GM18520 (cell line): ENCODE data around the gene WDR35.
"Not testable (repeated sequence)": the region's sequence is repeated elsewhere in the genome, so short reads cannot be mapped to it uniquely, and the experiment has no call there.

Experiments
- ATAC-seq: cut with Tn5 transposase; IDR thresholded peaks from one replicate; pipeline ENCODE4 v1.9.1; 2021; ENCODE audit not compliant: unreplicated experiment

Gene WDR35

DNA sequence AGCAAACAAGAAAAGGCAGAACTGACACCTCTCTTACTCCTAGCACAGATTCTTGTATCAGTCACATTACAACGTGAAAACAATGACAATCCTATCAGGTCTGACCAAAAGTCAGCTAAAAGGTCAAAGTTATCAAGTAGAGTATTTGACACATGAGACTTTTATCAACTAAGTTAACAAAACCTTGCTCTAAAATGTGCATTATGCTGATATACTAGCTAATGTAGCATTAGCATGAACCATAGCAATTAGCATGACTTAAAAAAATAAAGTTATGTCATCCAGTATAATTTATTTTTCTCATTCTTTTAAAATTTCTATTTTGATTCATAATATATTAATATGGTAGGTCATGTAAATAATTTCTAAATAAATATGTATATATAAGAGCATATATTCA lies 46.7 kb downstream of the WDR35 start:
- ATAC-seq, result no peak

DNA sequence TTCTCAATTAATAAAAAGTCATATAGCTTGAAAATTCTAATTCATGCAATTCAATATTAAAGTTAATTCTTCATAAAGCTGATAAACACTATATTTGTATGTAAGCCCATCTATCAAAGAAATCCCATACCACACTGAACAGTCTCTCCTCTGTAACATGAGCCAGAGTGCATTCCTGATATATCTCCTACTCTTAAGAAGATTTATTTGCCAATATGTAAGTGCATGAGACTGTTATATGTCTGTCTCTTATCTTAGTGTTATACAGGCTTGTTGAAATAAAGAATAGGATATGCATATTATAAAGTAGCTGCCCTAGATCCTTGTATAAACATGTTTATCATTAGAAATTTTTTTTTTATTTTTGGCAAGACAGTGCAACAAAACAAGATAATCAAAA lies 47.7 kb downstream of the WDR35 start:
- ATAC-seq, result no peak

DNA sequence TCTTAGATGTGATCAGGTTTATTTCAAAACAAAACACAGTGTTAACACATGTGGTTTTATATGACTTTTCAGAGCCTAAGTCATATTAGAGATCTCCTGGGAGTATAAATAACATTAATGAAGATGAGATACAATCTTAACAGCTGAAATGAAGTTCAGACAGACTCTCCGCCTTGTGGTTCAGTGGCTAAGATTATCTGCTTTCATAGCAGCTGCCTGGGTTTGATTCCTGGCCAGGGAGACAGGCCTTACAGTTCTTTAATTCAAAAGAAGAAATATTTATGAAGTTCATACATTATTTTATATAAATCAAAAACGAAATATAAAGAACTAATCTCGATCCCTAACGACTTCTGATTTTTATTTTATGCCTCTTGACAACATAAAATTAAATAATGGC lies 52.9 kb downstream of the WDR35 start:
- no peak for ATAC-seq

DNA sequence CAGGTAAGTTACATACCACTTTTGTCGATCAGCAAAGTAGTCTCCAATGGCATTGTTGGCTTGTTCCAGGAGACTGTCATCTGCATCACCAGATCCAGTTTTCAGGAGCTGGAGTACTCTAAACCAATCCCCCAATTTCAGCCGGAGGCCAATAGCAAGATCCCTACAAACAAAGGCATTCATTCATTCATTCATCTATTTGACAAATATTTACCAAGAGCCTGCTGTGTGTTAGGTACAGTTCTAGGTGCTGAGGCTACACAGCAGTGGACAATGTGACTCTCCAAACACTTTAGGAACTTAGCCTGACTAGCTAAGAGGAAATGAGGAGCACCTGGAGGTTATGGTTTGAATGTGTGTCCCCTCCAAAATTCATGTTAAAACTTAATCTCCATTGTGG lies 53.7 kb downstream of the WDR35 start:
- ATAC-seq, result no peak

DNA sequence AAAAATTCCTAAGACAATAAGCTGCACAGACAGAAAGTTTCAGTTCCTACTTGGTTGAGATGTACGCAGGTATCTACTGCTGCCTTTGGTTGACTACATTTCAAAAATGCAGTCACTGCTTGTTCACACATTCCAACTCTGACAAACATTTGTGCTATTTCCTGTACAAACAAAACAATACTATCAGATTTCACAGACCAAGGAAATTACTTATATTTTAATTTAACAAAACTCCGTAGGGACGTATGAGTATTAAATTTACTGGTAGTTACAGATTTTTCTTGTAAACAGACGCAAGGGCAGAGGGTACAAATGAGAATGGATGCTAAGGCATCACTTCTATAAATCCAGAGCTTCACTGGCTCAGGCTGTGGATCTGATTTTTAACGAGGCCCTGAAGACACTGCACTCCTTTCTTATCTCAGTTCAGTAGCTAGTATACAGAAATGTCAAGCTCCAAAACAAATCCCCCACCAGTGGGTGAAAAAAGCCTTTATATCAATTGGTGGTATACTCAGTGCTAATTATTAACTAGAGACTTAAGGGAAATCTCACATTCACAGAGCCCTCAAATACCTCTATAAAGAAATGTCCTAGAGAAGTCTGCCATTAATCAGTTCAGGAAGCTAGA lies 56.4 kb downstream of the WDR35 start:
- no peak for ATAC-seq

DNA sequence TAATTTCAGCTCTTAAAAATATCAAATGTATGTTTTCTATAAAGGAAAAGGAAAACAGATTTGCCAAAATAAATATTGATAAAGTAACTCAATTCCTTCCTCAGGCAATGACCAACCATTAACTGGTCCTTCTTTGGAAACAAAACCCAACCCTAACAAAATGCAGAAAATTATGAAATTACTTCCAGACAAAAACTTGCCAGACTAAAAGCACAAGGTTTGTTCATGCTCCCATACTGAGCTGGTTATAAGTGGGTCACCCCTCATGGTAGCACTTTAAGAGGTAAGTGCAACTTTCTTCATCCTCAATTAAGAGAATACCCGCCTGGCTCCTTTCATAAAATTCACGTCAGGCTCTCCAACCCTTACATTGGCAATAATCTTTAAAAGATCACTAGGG lies 57.0 kb downstream of the WDR35 start:
- no peak for ATAC-seq

DNA sequence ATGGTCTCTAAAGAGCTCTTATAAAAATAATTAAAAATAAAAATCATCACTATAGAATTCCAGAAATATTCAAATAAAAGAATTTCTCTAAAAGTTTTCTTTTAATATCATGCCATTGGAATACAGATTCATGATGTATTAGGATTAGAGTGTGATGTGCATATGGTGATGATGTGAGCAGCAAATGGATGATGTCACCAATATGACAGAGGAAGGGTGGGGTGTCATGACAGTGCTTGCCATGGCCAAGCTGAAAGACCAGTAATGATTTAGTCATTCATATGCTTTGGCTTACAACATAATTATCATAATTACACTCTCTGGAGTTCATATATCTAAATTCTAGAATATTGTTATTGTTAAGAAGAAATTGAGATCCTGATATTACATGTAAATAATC lies 60.7 kb downstream of the WDR35 start:
- ATAC-seq, result no peak

DNA sequence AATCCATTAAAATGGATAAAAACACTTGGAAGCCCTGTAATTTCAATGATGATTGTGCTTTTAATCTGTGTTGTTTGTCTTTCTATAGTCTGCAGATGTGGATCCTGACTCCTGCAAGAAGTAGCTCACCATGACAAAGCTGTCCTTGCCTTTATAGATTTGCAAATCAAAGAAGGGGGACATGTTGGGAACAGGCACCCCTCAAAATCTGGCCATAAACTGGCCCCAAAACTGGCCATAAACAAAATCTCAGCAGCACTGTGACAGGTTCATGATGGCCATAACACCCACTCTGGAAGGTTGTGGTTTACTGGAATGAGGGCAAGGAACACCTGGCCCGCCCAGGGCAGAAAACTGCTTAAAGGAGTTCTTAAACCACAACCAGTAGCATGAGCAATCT lies 62.1 kb downstream of the WDR35 start:
- not testable (repeated sequence) for ATAC-seq

DNA sequence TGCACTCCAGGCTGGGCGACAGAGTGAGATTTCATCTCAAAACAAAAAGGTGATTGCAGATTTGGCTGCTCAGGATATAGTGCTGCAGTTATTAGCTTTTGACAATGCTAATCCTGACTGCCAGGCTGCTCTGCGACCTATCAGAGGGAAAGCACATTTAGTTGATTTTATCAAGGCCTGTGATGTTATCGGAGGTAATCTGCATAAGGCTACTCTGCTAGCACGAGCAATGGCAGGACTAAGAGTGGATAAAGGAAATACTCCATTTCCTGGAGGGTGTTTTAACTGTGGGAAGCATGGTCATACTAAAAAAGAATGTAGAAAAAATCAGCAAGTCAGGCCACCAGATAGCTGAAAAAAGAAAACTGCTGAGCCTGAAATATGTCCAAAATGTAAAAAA lies 65.4 kb downstream of the WDR35 start:
- not testable (repeated sequence) for ATAC-seq

DNA sequence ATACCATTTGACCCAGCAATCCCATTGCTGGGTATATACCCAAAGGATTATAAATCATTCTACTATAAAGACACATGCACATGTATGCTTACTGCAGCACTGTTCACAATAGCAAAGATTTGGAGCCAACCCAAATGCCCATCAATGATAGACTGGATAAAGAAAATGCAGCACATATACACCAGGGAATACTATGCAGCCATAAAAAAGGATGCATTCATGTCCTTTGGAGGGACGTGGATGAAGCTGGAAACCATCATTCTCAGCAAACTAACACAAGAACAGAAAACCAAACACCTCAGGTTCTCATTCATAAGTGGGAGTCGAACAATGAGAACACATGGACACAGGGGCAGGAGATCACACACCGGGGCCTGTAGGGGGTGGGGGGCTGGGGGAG lies 67.7 kb downstream of the WDR35 start:
- not testable (repeated sequence) for ATAC-seq

DNA sequence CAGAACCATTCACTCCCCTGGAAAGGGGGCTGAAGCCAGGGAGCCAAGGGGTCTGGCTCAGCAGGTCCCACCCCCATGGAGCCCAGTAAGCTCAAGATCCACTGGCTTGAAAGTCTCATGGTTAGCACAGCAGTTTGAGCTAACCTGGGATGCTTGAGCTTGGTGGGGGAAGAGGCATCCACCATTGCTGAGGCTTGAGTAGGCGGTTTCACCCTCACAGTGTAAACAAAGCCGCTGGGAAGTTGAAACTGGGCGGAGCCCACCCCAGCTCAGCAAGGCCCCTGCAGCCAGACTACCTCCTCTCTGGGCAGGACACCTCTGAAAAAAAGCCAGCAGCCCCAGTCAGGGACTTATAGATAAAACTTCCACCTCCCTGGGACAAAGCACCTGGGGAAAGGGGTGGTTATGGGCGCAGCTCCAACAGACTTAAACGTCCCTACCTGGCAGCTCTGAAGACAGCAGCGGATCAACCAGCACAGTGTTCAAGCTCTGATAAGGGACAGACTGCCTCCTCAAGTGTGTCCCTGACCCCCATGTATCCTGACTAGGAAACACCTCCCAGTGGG lies 73.4 kb downstream of the WDR35 start:
- no peak for ATAC-seq

DNA sequence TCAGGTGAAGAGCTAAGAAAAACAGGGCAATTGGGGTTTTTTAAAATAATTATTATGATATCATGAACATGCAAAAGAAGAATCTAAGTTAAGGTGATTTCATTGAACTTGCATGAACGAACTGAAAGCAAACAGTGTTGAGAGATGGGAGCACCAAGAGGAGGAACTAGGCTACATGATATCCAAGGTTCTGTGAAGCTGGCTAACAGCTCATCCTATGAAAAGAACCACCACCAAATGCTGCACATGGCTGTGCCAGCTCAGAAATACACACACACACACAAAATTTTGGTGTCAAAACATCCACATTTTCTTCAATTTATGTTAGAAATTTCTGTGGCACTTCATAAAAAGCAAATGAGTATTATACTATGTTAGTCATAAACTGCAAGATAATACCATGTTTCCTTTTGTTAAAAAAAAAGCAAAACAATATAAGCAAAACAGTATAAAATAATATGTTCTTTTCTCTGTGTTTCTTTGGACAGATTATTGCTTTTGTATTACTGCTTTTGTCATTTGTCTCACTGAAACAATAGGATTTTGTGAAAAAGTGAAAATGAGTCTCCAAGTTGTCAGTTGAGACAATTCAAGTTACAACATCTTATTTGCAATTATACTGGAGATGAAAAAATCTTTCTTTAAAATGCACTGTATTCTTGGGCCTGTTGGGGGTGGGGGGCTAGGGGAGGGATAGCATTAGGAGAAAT lies 75.5 kb downstream of the WDR35 start:
- ATAC-seq, result no peak

DNA sequence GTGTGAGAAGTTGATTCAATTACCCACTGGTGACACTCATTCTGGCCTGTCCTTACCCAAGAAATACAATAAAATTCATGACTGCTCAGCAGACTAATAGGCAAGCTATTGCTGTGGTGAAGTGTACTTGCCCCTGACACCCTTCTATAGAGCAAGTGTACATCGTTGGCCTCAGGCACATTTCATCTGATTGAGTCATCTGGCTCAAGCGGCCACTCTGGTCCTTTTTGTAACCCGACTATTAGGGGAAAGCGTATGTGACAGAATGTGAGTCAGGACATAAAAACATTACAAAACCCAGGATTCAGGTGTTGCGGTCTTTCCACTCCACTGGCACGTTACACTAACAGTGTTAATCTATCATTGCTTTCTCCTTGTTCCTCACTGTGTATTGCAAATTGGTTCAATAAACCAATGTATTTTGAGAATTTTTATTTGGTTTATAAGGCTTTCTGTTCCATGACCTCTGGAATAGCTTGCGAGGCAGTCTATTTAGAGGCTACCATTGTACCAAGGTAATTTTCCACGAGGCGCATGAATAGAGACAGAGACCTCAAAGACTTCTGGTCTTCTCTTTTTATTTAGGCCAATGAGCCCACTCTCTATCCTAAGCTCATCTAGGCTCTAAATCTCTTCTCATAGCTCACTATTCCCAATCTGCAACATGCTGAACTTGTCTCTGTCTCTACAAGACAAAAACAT lies 77.9 kb downstream of the WDR35 start:
- ATAC-seq, result no peak

DNA sequence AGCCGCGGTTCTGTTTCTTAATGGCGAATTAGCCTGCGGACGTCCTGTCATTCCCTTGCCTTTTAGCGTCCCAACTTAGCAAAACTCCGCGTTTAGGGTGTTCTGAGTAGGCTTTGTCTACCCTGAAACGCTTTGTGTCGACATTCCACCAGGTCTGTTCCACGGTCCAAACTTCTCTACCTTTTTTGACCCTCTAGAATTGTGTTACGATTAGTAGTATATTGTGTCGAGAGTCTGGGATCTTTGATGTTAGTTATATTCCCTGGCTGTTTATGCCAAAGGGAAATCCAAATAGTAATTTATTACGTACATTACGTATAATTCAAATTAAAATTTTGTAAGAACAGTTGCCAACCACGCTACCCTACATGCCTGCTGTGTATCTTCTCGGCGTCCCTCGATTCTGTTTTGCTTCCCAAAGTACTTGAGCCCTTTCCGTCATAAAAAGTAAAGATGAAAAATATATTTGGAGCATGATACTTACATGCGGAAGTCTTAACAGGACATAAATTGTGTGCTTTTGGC lies 87.6 kb downstream of the WDR35 start:
- no peak for ATAC-seq

DNA sequence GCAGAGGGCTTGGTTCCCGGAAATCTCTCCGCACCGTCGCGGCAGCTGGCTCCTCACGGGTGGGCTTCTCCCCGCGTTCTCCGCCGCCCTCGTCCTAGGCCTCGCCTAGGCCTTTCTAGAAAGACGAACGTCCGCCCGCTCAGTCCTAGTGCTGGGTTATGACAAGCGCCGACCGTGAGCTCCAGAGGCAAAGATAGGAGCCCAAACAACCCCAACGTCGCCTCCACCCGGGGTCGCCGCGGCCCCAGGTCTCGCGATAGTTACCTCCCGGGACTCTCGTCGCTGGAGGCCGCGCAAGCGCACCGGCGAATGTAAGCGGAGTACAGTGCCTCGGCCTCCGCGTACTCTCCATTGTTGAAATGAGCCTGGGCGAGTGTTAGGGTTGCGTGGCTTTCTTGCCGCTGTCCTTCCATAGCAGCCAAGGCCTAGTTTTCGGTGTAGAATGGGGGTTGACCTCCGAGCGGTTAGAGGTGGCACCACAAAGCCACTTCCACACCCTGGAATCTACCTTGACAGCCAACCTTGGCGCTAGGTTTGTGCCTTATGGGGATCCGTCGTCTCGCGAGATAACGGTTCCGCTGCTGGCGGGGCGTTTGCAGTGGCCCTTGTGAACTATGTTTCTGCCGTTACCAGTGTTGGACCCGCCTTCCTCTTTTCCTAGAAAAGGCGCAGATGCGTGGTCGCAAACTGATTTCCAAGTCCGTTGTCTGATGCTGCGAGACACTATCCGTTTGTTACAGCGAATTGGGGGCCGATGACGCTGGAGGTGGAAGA lies 88.3 kb downstream of the WDR35 start, which contains the start of gene TTC32:
Gene TTC32, minus strand, starts transcription at position 542 of the 774 bp plus-strand sequence. Its CDS starts 129 bp downstream, at position 413.
- peak; percentile 70 for ATAC-seq

DNA sequence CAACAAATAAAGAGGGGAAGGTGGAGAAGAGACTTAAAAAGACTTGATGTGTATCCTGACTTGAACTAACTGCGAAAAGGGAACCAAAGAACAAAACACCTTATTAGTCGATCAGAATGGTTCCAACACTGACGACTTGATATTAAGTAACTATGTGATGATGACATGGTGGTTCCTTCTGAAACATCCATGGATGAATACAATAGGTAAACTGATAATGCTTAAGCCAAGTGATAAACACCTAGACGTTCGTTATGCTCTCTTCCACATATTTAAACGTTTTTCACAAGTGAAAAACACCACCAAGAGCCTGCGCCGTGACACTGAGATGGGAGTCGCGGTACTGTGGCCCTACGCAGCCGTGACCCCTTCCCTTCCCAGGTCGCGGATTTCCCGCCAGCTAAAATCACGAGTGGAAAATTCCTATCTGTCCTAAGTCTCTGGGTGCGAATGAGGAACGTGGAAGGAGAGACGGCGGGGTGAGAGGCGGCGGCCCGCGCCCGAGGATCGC lies 88.9 kb downstream of the WDR35 start:
- peak; percentile 1 for ATAC-seq

DNA sequence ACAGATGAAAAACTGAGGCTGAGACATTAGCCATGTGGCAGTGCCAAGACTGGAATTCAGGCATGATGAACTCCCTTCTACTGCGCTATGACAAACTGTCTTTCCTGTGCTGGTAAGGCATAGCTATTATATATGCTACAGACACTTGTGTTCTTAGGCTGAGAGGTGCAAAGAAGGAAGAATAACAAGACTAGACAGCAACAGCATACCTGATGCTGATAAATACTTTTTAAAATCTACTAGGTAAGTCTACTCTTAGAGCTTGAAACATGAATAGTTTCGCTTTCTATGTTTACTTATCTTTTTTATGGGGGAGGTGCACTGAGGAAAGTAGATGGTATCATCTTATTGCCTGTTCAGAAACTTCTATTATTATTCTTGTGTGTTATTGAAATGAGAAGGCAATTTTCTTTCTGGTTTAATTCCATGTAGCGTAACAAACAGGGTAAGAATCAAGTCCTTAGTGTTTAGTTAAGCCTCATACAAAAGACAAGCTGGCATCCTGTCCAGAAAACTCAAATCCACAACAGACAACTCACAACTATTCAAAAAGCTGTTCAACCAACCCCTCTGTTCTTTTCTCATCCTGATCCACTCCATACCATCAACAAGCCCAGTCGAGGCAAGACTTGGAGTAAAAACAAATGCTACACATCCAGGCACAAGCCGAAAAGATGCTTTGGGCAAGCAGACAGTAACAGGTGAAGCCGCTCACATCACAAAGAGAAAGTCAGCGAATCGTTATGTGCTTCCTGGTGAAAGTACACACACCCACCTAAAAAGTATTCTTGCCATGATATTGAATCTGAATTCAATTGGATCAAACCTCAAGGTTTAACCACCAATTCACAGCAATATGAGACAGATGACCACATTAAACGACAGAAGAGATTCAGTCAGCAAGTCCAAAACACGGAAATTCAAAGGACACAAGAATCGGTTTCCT lies 89.6 kb downstream of the WDR35 start:
- peak; percentile 23 for ATAC-seq

DNA sequence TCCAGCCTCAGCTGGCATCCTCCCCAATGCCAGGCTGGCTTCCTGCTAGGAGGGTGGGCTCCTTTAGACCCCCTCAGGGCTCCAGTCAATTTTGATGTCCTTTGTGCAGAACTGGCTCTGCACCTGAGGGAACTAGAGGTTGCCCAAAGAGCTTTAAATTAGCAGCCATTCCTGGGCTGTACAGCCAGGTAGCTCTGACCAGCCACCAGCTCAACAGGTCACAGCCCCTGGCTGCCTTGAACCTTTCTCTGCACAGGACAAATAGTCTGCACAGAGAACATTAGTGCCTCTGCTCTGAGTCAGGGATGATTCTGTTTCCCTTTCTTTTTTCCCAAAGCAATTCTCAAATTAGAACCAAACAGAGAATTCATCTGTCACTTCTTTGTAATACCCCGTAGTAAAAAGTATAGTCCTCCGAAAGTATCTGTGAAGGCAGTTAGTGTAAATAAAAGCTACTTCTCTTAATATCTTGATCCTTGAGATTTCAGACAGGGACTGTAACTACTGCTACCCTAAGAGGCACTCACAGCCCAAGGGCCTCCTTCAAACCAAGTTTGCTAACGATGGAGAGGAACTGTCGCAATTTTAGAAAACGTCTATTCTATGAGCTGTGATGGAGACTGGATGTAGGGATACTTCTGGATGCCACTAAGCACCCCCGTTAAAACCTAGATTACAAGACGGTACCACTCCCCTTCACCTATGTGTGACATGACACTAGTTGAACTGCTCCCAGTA lies 91.1 kb downstream of the WDR35 start:
- ATAC-seq, result no peak
